Hippocampal formation (tissue), 2 donors: ENCODE data around the gene HIGD2B.
"Not testable (repeated sequence)": the region's sequence is repeated elsewhere in the genome, so short reads cannot be mapped to it uniquely, and the experiment has no call there.

Source experiments
- DNase-seq, 2 donors: peaks; one replicate each; lab custom pipeline; 2025; lab: John Stamatoyannopoulos, UW

HIGD2B gene

GRCh38 chr15:72676838-72677237 is 9.1 kb downstream of the HIGD2B start:
- no peak for DNase-seq

- no peak for DNase-seq
Measured at GRCh38 chr15:72671525-72671924, 14.5 kb downstream of the HIGD2B start.

- not testable (repeated sequence) for DNase-seq
Measured at GRCh38 chr15:72670656-72671352, 15.2 kb downstream of the HIGD2B start.

DNA sequence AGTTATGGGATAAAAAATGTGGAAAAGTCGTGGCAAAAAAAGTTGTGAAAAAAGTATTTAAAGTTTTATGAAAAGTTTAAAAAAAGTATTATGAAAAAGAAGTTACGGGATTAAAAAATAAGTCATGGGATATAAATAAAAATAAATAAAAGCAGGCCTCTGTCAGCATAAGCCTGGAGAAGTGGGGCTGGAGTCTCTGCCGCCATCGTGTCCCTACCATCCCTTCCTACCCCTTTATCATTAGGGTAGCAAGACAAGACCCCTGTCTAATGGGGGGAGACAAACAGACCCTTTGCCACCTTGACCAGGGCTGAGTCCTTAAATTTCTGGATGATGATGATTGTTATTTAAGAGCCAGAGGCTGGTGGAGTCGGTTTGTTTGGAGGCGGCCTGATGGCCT is 16.2 kb downstream of the HIGD2B start:
- DNase-seq, result not testable (repeated sequence)

DNA sequence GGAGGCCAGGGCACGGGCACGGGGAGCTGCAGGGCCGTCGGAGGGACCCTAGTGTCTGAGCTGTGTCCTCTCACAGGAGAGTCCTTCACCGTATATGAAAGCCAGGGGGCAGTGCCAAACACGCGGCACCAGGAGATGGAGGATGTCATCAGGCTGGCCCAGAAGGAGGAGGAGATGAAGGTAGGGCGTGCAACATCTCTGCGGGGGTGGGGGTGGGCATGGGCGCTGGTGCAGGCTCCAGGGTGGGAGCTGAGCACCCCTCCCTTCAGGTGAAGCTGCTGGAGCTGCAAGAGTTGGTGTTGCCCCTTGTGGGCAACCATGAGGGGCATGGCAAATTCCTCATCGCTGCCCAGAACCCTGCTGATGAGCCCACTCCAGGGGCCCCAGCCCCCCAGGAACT is 20.3 kb downstream of the HIGD2B start:
- DNase-seq, result not testable (repeated sequence)

GRCh38 chr15:72663931-72664330 is 22.1 kb downstream of the HIGD2B start:
- not testable (repeated sequence) for DNase-seq

DNA sequence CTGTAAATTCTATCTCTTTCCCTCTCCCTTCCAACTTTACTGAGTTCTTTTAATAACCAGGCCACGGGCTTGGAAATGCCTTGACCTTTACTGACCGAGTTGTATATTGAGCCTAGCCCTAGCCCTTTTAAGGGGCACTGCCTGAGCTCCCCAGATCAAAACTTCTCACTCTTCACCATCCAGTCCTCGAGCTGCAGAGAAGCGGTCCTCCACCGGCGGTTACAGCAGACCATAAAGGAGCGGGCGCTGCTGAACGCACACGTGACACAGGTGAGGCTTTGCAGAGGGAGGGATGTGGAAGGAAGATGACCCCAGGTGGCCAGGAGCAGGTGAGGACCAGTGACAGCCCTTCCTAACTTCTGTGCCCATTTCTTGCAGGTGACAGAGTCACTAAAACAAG is 24.9 kb downstream of the HIGD2B start:
- DNase-seq, result not testable (repeated sequence)

GRCh38 chr15:72656014-72656413 is 30.0 kb downstream of the HIGD2B start:
- DNase-seq, result not testable (repeated sequence)

- DNase-seq, result not testable (repeated sequence)
Measured at GRCh38 chr15:72654397-72654796, 31.6 kb downstream of the HIGD2B start, which contains the start of gene GOLGA6B. Gene GOLGA6B (plus strand): TSS chr15:72654697. CDS start chr15:72654738, 41 bp downstream.

- not testable (repeated sequence) for DNase-seq
Measured at GRCh38 chr15:72648631-72649253, 37.2 kb downstream of the HIGD2B start.

GRCh38 chr15:72642271-72642670 is 43.7 kb downstream of the HIGD2B start:
- DNase-seq, result not testable (repeated sequence)

GRCh38 chr15:72639759-72640483 is 46.1 kb downstream of the HIGD2B start:
- not testable (repeated sequence) for DNase-seq

- not testable (repeated sequence) for DNase-seq
Measured at GRCh38 chr15:72636519-72637282, 49.3 kb downstream of the HIGD2B start.

- not testable (repeated sequence) for DNase-seq
Measured at GRCh38 chr15:72629068-72629570, 56.9 kb downstream of the HIGD2B start.

DNA sequence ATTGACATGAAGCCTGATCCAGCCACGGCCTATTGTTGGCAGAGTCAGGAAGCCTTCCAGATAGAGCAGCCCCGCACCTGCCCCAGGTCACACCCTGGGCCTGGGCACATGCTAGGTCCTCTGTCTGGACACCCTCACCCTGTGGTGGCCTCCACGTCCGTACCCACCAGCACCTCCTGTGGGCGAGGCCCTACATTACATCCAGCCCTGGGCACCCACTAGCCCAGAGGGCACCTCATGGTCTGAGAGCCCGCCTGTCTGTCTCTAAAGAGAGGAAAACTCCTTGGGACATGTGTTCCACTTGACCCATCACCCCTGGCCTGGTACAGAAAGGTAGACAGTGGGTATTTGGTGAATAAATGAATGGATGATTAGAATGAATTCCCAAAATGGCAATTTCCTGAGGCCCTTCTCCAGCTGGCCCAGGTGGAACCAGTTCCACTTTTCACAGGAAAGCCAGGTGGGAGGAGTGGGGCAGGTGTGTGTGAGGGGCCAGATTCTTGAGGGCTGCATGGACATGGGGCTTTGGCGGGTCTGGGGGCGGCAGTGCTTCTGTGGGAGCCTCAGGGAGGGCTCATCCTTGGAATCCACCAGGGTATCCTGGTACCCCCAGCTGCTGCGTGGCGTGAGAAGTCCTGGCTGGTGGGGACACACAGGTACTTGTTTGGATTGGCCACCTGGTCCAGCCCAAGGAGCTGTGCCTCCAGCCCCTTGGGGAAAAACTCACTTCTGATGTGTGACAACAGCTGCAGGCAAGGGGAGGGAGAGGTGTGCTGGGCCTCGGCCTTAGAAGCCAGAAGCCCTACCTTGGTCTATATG is 57.5 kb downstream of the HIGD2B start:
- DNase-seq, result not testable (repeated sequence)

- DNase-seq, result not testable (repeated sequence)
Measured at GRCh38 chr15:72626153-72626552, 59.8 kb downstream of the HIGD2B start.
